ENCODE measurements around the gene CHAD. TPM values are rescaled to one million over a fixed set of nuclear protein-coding genes. Genes with fewer than 3 reads are reported as not detected.

CHAD gene
- polyA plus RNA-seq, 1 of the 3 experiments (the other 2 are of a cell fraction) = not detected

GRCh38 chr17:50482516-50482915, 13.8 kb upstream of the CHAD start:
- ChIA-PET POLR2A (no interaction called here), CTCF (interaction anchor here (0.6 to 9.8 kb wide), 37 partner anchors 8 to 359 kb away, joined by 3 to 183 read pairs (median 5); partner anchors contain the start of genes CHAD, EME1, EPN3 and MRPL27)
- Histone ChIP-seq H3K4me3 (ENCODE audit: low read depth in 2 of 2, low read length in 1 of 2) (no peak overlapping the region; a peak in 1 of 4 replicates), H3K27ac (ENCODE audit: low read depth in 2 of 2, low read length in 1 of 2) (peak overlapping the region; percentile 69 to 88), H4K20me1 (ENCODE audit: insufficient read depth) (no peaks in the 10 kb centered on the region), H3K79me2 (ENCODE audit: insufficient read depth) (peaks cover 16% of the 10 kb centered on the region), H3K27me3 (ENCODE audit: insufficient read depth) (no peaks in the 10 kb centered on the region), H3K4me1 (ENCODE audit: control insufficient read depth in 1 of 2, insufficient read depth in 2 of 2, low read depth in 1 of 2, low read length in 1 of 2) (peaks cover 10 to 17% of the 10 kb centered on the region in 2 experiments; a peak in 2 of 4 replicates), H3K36me3 (replicated peaks in 1 of 2; ENCODE audit: control insufficient read depth in 1 of 2, insufficient read depth in 2 of 2, low read length in 1 of 2) (peaks cover 23 to 53% of the 10 kb centered on the region in 2 experiments), H3K4me2 (no peak overlapping the region; the same call in 1 of the 2 replicates), H2AFZ (ENCODE audit: low read depth) (no peak overlapping the region), H3K9me3 (no peaks in the 10 kb centered on the region), H3K9me2 (no peaks in the 10 kb centered on the region), H3K9ac (no peak overlapping the region; the same call in 1 of the 2 replicates), H3F3A (replicated peaks; ENCODE audit: insufficient read depth) (peaks cover 18% of the 10 kb centered on the region)
- WGBS (ENCODE audit: low lambda C conversion rate) = under 1% methylated on average over 7 of the region's 7 CpGs
- DNase-seq = peak; percentile 88
- TF ChIP-seq MAX (IDR thresholded peaks at IDR 0.05; ENCODE audit: low read depth) (peak; percentile 71), RAD21 (IDR thresholded peaks at IDR 0.05; ENCODE audit: low read length) (peak; percentile 95), YY1 (IDR thresholded peaks at IDR 0.05; ENCODE audit: low read depth) (no peak), CHD2 (IDR thresholded peaks at IDR 0.05; ENCODE audit: low read length, partially characterized antibody) (peak; percentile 61), FOXM1 (IDR thresholded peaks at IDR 0.05; ENCODE audit: low read depth) (no peak), NFIC (IDR thresholded peaks at IDR 0.05; ENCODE audit: borderline replicate concordance) (peak; percentile 91), GABPA (IDR thresholded peaks at IDR 0.05; ENCODE audit: low read depth) (no peak), REST (IDR thresholded peaks at IDR 0.05; ENCODE audit: low read depth, low read length) (no peak), CTCF (IDR thresholded peaks at IDR 0.05) (peak; percentile 100), SIN3A (IDR thresholded peaks at IDR 0.05; ENCODE audit: borderline replicate concordance, low read depth, low read length) (no peak), POLR2AphosphoS5 (IDR thresholded peaks at IDR 0.05; ENCODE audit: low read depth, low read length) (no peak), SMC3 (IDR thresholded peaks at IDR 0.05; ENCODE audit: low read depth, low read length) (peak; percentile 78), TCF12 (IDR thresholded peaks at IDR 0.05) (peak; percentile 48; the same call in 1 of the 2 replicates), FOSL2 (IDR thresholded peaks at IDR 0.05; ENCODE audit: borderline replicate concordance, low read depth) (peak; percentile 83; the same call in 1 of the 2 replicates), JUND (IDR thresholded peaks at IDR 0.05) (peak; percentile 64), MEF2A (IDR thresholded peaks at IDR 0.05; ENCODE audit: borderline replicate concordance, low read depth) (no peak), MXI1 (IDR thresholded peaks at IDR 0.05; ENCODE audit: low read depth, low read length) (0 out of 2 replicates have a peak, but pooled peaks have one; percentile 39), GATA2 (CRISPR knock-in tag; IDR thresholded peaks at IDR 0.05) (no peak), RCOR1 (IDR thresholded peaks at IDR 0.05; ENCODE audit: low read length) (peak; percentile 53; the same call in 1 of the 2 replicates)
